Activated CD8-positive, alpha-beta T cell treated with anti-CD3 and anti-CD28 coated beads for 36 hours (primary cell): ENCODE measurements around the gene SYMPK. TPM values are rescaled to one million over a fixed set of nuclear protein-coding genes. Genes with fewer than 3 reads are reported as not detected.

Source experiments
- ATAC-seq: fragments of 200-7000 bp; cut with Tn5 transposase; one replicate; pipeline ENCODE4 v1.10.0; 2021; ENCODE audit warnings: mild to moderate bottlenecking, moderate library complexity
- CTCF ChIA-PET: fragments of 350-600 bp; sonication (Branson Sonifier 250); formaldehyde crosslinking; loops from one replicate; lab custom pipeline; 2021; ENCODE audit warnings: antibody characterized with exemption; lab: Charles Lee
- POLR2A ChIA-PET: fragments of 350-600 bp; sonication (Branson Sonifier 250); formaldehyde crosslinking; loops from one replicate; lab custom pipeline; 2021; ENCODE audit warnings: antibody characterized with exemption; lab: Charles Lee
- DNase-seq: peaks from one replicate; pipeline ENCODE4 v3.0.0-alpha.2; 2020
- H3K27ac Mint-ChIP-seq: one replicate; pipeline ENCODE4 v1.8.0; 2021; ENCODE audit warnings: mild to moderate bottlenecking, mixed read lengths
- H3K27me3 Mint-ChIP-seq: one replicate; pipeline ENCODE4 v1.8.0; 2021; ENCODE audit warnings: mixed read lengths
- H3K36me3 Mint-ChIP-seq: one replicate; pipeline ENCODE4 v1.8.0; 2021; ENCODE audit warnings: low read depth, mixed read lengths
- H3K4me1 Mint-ChIP-seq: one replicate; pipeline ENCODE4 v1.8.0; 2021; ENCODE audit warnings: low read depth, mixed read lengths
- H3K4me3 Mint-ChIP-seq: one replicate; pipeline ENCODE4 v1.8.0; 2021; ENCODE audit warnings: mild to moderate bottlenecking, moderate library complexity, mixed read lengths
- H3K9me3 Mint-ChIP-seq: one replicate; pipeline ENCODE4 v1.8.0; 2021; ENCODE audit warnings: mixed read lengths
- intact Hi-C: fragments of 100-400 bp; cut with micrococcal nuclease; formaldehyde crosslinking; loops from one replicate; pipeline ENCODE4 v1.10.0; 2022
- total RNA-seq, 2 experiments: library from RNA; stranded (reverse); gene quantifications; one replicate each; pipeline ENCODE4 v1.2.3, GENCODE V29; 2021
- TF ChIP-seq, protein P1 (sequence below): fragments of 200-600 bp; IDR thresholded peaks from one replicate; pipeline ENCODE4 v1.8.0; 2022; ENCODE audit warnings: antibody characterized with exemption, mild to moderate bottlenecking

SYMPK gene
- total RNA-seq, 2 experiments from 2014 or later, result 96.8 to 114 TPM

DNA sequence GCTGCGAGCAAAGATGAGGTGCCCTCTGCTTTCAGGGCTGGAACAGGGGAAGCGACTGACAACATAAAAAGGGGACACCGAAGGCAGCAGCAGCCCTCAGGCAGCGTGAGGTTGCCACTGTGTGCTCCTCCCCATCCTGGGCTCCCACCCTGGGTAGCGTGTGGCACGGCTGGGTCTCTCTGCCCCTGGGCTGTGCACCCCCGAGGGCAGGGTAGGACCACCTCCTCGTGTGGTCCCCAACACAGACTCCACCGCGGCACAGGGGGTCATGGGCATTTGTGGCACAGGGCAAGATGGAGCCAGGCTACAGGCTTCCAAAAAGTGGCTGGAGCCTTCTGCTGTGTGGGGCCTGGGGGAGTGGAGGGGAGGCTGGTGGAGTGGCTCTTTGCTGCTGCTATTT, 41.4 kb downstream of the SYMPK start:
- no peak overlapping the region for H3K4me3 Mint-ChIP-seq
- intact Hi-C loops, result no loop called here
- H3K36me3 Mint-ChIP-seq, result peaks cover 22% of the 10 kb centered on the region
- ChIA-PET POLR2A (no interaction called here), CTCF (no interaction called here)
- no peak overlapping the region for H3K27ac Mint-ChIP-seq
- H3K27me3 Mint-ChIP-seq, result no peaks in the 10 kb centered on the region
- no peak for ATAC-seq
- DNase-seq, result no peak
- TF ChIP-seq, protein P1, sequence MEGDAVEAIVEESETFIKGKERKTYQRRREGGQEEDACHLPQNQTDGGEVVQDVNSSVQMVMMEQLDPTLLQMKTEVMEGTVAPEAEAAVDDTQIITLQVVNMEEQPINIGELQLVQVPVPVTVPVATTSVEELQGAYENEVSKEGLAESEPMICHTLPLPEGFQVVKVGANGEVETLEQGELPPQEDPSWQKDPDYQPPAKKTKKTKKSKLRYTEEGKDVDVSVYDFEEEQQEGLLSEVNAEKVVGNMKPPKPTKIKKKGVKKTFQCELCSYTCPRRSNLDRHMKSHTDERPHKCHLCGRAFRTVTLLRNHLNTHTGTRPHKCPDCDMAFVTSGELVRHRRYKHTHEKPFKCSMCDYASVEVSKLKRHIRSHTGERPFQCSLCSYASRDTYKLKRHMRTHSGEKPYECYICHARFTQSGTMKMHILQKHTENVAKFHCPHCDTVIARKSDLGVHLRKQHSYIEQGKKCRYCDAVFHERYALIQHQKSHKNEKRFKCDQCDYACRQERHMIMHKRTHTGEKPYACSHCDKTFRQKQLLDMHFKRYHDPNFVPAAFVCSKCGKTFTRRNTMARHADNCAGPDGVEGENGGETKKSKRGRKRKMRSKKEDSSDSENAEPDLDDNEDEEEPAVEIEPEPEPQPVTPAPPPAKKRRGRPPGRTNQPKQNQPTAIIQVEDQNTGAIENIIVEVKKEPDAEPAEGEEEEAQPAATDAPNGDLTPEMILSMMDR, result no peak
- H3K9me3 Mint-ChIP-seq, result no peaks in the 10 kb centered on the region
- H3K4me1 Mint-ChIP-seq, result peaks cover 2% of the 10 kb centered on the region

DNA sequence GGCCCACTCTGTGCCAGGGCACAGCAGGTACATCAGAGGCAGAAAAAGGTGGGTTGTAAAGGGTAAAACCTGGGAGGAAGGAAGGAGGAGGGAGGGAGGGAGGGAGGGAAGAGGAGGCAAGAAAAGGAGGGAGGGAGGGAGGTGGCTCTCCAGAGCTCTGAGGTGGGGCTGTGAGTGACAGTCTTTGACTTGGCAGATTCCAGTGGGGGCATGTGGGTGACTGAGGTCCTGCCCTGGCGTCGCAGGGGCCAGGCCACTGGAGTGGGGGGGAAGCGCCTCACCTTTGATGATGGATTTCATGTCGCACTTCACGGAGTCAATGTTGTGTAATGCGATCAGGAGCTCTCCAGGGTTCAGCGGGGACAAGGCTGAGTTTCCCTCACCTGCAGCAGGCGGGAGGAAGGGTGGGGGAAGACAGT, 41.8 kb downstream of the SYMPK start:
- H3K4me3 Mint-ChIP-seq, result no peak overlapping the region
- intact Hi-C loops, result no loop called here
- peaks cover 20% of the 10 kb centered on the region for H3K36me3 Mint-ChIP-seq
- H3K9me3 Mint-ChIP-seq, result no peaks in the 10 kb centered on the region
- no peak for ATAC-seq
- H3K4me1 Mint-ChIP-seq, result peaks cover 2% of the 10 kb centered on the region
- H3K27me3 Mint-ChIP-seq, result no peaks in the 10 kb centered on the region
- no peak overlapping the region for H3K27ac Mint-ChIP-seq
- ChIA-PET CTCF (no interaction called here), POLR2A (no interaction called here)
- TF ChIP-seq, protein P1, result no peak
- no peak for DNase-seq

- Mint-ChIP-seq H3K4me1 (peaks cover 2% of the 10 kb centered on the region), H3K4me3 (no peak overlapping the region), H3K36me3 (peaks cover 19% of the 10 kb centered on the region), H3K27ac (peak overlapping the region; percentile 43), H3K9me3 (no peaks in the 10 kb centered on the region), H3K27me3 (no peaks in the 10 kb centered on the region)
- DNase-seq, result no peak
- POLR2A ChIA-PET, result no interaction called here
- CTCF ChIA-PET, result interaction anchor here (1.2 to 1.3 kb wide), 2 partner anchors 21 to 65 kb away, joined by 3 to 5 read pairs; no protein-coding TSS in a partner anchor
- ATAC-seq, result no peak
- intact Hi-C loops, result no loop called here
- TF ChIP-seq, protein P1, result no peak
Measured at GRCh38 chr19:45820413-45821102, 42.4 kb downstream of the SYMPK start.

GRCh38 chr19:45819769-45820168, 43.2 kb downstream of the SYMPK start:
- peaks cover 2% of the 10 kb centered on the region for H3K4me1 Mint-ChIP-seq
- H3K27ac Mint-ChIP-seq, result peak overlapping the region; percentile 7
- no peaks in the 10 kb centered on the region for H3K27me3 Mint-ChIP-seq
- TF ChIP-seq, protein P1, result no peak
- ATAC-seq, result no peak
- ChIA-PET POLR2A (interaction anchor here (0.6 to 0.7 kb wide), 2 partner anchors 9 to 305 kb away, joined by 3 to 4 read pairs; no protein-coding TSS in a partner anchor), CTCF (interaction anchor here (0.6 to 1.3 kb wide), 3 partner anchors 20 to 65 kb away, joined by 3 to 5 read pairs (median 3); no protein-coding TSS in a partner anchor)
- intact Hi-C loops, result no loop called here
- DNase-seq, result no peak
- H3K4me3 Mint-ChIP-seq, result no peak overlapping the region
- H3K9me3 Mint-ChIP-seq, result no peaks in the 10 kb centered on the region
- peaks cover 19% of the 10 kb centered on the region for H3K36me3 Mint-ChIP-seq

- DNase-seq, result no peak
- Mint-ChIP-seq H3K9me3 (no peaks in the 10 kb centered on the region), H3K36me3 (peaks cover 11% of the 10 kb centered on the region), H3K27me3 (no peaks in the 10 kb centered on the region), H3K4me3 (no peak overlapping the region), H3K27ac (no peak overlapping the region), H3K4me1 (peaks cover 2% of the 10 kb centered on the region)
- ChIA-PET POLR2A (interaction anchor here (1.1 to 2.2 kb wide), 6 partner anchors 9 to 67 kb away, joined by 4 to 8 read pairs (median 6); partner anchors contain the start of genes DMWD, IRF2BP1 and SIX5), CTCF (interaction anchor here (0.8 to 6.1 kb wide), 18 partner anchors 9 to 211 kb away, joined by 3 to 52 read pairs (median 8); partner anchors contain the start of genes DMWD, MYPOP and SIX5)
- intact Hi-C loops, result no loop called here
- no peak for ATAC-seq
- TF ChIP-seq, protein P1, result peak; percentile 5
Measured at GRCh38 chr19:45817725-45818301, 45.1 kb downstream of the SYMPK start.
